Measurements from ENCODE around the gene KIT.

GRCh38 chr4:54707406-54707805, 49.6 kb downstream of the KIT start:
- TF ChIP-seq CTCF (IDR thresholded peaks at IDR 0.05; ENCODE audit: insufficient read depth, low read length, poor library complexity, severe bottlenecking) (no peak), EZH2phosphoT487 (conservative IDR thresholded peaks at IDR 0.05; ENCODE audit: low read length) (no peak)

All from SU-DHL-6 (cell line).